ENCODE measurements around the gene SLC44A3. TPM values are rescaled to one million over a fixed set of nuclear protein-coding genes. Genes with fewer than 3 reads are reported as not detected.

SLC44A3 gene
- total and polyA plus RNA-seq, 8 donors: 3.1 to 80.3 (median 12.0) TPM; not detected in 1

DNA sequence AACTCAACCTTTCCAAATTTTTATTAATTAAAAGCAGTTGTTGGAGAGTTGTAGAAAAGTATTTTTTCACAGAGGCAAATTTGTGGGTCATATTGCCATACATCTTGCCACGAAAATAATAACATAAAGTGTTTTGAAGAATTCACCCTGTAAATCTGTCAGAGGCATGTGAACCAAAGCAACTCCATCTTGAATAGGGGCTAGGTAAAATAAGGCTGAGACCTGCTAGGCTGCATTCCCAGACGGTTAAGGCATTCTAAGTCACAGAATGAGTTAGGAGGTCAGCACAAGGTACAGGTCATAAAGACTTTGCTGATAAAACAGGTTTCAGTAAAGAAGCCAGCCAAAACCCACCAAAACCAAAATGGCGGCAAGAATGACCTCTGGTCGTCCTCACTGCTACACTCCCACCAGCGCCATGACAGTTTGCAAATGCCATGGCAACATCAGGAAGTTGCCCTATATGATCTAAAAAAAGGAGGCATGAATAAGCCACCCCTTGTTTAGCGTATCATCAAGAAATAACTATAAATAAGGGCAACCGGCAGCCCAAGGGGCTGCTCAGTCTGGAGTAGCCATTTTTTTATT is 111.2 kb downstream of the SLC44A3 start:
- Histone ChIP-seq H3K27ac (no peak overlapping the region), H3K4me3 (no peak overlapping the region), H3K4me1 (peaks cover 34 to 54% (median 44%) of the 10 kb centered on the region in 4 donors), H3K36me3 (peaks cover 0 to 19% (median 11%) of the 10 kb centered on the region in 4 donors), H3K27me3 (peaks cover 0 to 12% (median 9%) of the 10 kb centered on the region in 3 donors), H3K9me3 (no peaks in the 10 kb centered on the region)
- TF ChIP-seq POLR2AphosphoS5 (IDR thresholded peaks at IDR 0.05) (no peak), CTCF (IDR thresholded peaks at IDR 0.05) (no peak), POLR2A (IDR thresholded peaks at IDR 0.05) (no peak), EP300 (IDR thresholded peaks at IDR 0.05) (no peak)
- 88 to 95% (median 92%) methylated on average over 7 of the region's 7 CpGs for WGBS, 5 donors
- intact Hi-C loops (cut with DNase I; ENCODE audit: low total_unique reads): no loop called here
- DNase-seq: no peak

- peaks cover 0 to 19% (median 11%) of the 10 kb centered on the region in 4 donors for H3K36me3 ChIP-seq
- no peaks in the 10 kb centered on the region for H3K9me3 ChIP-seq
- no peak for DNase-seq
- H3K4me3 ChIP-seq: no peak overlapping the region
- WGBS, 5 donors: 66 to 95% (median 82%) methylated on average over 2 of the region's 2 CpGs
- TF ChIP-seq POLR2A (IDR thresholded peaks at IDR 0.05) (no peak), EP300 (IDR thresholded peaks at IDR 0.05) (no peak), CTCF (IDR thresholded peaks at IDR 0.05) (no peak), POLR2AphosphoS5 (IDR thresholded peaks at IDR 0.05) (no peak)
- peaks cover 10 to 52% (median 41%) of the 10 kb centered on the region in 4 donors for H3K4me1 ChIP-seq
- no peak overlapping the region for H3K27ac ChIP-seq
- no peaks in the 10 kb centered on the region for H3K27me3 ChIP-seq
- intact Hi-C loops (cut with DNase I; ENCODE audit: low total_unique reads): no loop called here
Measured at GRCh38 chr1:94934551-94934950, 114.4 kb downstream of the SLC44A3 start.

DNA sequence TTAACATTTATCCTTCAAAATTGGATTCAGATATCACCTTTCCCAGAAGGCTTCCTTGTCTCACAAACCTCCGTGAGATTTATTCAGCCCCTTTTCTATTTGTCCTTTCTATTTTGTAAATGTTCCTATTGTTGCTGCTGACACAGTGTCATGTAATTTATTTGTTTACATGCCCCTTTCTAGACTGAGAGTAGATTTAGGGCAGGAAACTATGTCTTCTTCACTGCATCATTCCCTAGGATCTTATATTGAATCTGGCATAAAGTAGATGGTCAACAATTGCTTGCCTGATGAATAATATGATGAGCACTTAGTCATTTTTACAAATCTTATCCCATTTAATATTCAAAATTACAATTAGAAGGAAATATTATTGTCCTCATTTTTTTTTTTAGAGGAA is 114.9 kb downstream of the SLC44A3 start:
- Histone ChIP-seq H3K4me3 (no peak overlapping the region), H3K27ac (peak overlapping the region in 2 of 5 donors; percentile 47 to 57), H3K27me3 (no peaks in the 10 kb centered on the region), H3K9me3 (no peaks in the 10 kb centered on the region), H3K4me1 (peaks cover 5 to 50% (median 39%) of the 10 kb centered on the region in 4 donors), H3K36me3 (peaks cover 0 to 19% (median 11%) of the 10 kb centered on the region in 4 donors)
- WGBS, 5 donors: 32 to 84% (median 45%) methylated on average over 1 of the region's 1 CpG
- TF ChIP-seq POLR2AphosphoS5 (IDR thresholded peaks at IDR 0.05) (no peak), EP300 (IDR thresholded peaks at IDR 0.05) (no peak)
- intact Hi-C loops (cut with DNase I; ENCODE audit: low total_unique reads): no loop called here
- DNase-seq: no peak

DNA sequence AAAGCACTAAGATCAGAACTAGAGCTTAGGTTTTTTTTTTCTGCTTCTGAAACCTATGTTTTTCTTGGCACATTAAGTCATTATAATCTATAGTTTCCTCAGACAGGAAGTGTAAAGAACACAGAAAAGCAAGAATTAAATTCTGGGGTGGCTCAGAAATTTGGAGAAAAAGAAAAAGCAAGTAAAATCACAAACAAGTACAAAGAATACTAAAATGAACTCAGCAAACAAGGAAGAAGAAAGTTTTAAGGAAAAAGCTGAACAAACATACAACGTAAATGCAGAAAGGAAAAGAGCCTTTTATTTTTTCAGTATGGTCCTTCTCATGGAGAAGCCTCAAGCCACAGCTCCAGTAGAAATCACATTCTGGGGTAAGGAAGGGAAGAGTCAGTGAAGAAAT is 115.3 kb downstream of the SLC44A3 start:
- Histone ChIP-seq H3K27me3 (no peaks in the 10 kb centered on the region), H3K9me3 (no peaks in the 10 kb centered on the region), H3K27ac (peak overlapping the region in 4 of 5 donors; percentile 25 to 57 (median 49)), H3K4me1 (peaks cover 5 to 46% (median 35%) of the 10 kb centered on the region in 4 donors), H3K36me3 (peaks cover 0 to 19% (median 11%) of the 10 kb centered on the region in 4 donors), H3K4me3 (no peak overlapping the region)
- DNase-seq: no peak
- intact Hi-C loops (cut with DNase I; ENCODE audit: low total_unique reads): no loop called here
- 21 to 50% (median 35%) methylated on average over 1 of the region's 1 CpG for WGBS, 5 donors
- TF ChIP-seq CTCF (IDR thresholded peaks at IDR 0.05) (no peak), EP300 (IDR thresholded peaks at IDR 0.05) (no peak), POLR2AphosphoS5 (IDR thresholded peaks at IDR 0.05) (no peak), POLR2A (IDR thresholded peaks at IDR 0.05) (no peak)

Measured in stomach (tissue), 9 donors.